ENCODE results near the gene FGGY.

FGGY gene

GRCh38 chr1:59484096-59484495 is 187.2 kb downstream of the FGGY start:
- no peak for TF ChIP-seq CTCF (IDR thresholded peaks at IDR 0.05; ENCODE audit: low read length, missing control alignments)
- H3K4me3 ChIP-seq (replicated peaks; ENCODE audit: low read depth, low read length), result no peak overlapping the region
- peak; percentile 86 for DNase-seq (ENCODE audit: low read depth)

- H3K4me3 ChIP-seq (replicated peaks; ENCODE audit: low read depth, low read length), result no peak overlapping the region
- DNase-seq (ENCODE audit: low read depth), result no peak
- TF ChIP-seq CTCF (IDR thresholded peaks at IDR 0.05; ENCODE audit: low read length, missing control alignments), result no peak
Measured at GRCh38 chr1:59485171-59485570, 188.3 kb downstream of the FGGY start.

GRCh38 chr1:59485949-59486348 is 189.1 kb downstream of the FGGY start:
- TF ChIP-seq CTCF (IDR thresholded peaks at IDR 0.05; ENCODE audit: low read length, missing control alignments), result no peak
- H3K4me3 ChIP-seq (replicated peaks; ENCODE audit: low read depth, low read length), result no peak overlapping the region
- DNase-seq (ENCODE audit: low read depth), result no peak

GRCh38 chr1:59486615-59487014 is 189.7 kb downstream of the FGGY start:
- TF ChIP-seq CTCF (IDR thresholded peaks at IDR 0.05; ENCODE audit: low read length, missing control alignments), result no peak
- H3K4me3 ChIP-seq (replicated peaks; ENCODE audit: low read depth, low read length), result no peak overlapping the region
- peak; percentile 25 for DNase-seq (ENCODE audit: low read depth)

- DNase-seq (ENCODE audit: low read depth), result peak; percentile 26
- TF ChIP-seq CTCF (IDR thresholded peaks at IDR 0.05; ENCODE audit: low read length, missing control alignments), result no peak
- H3K4me3 ChIP-seq (replicated peaks; ENCODE audit: low read depth, low read length), result no peak overlapping the region
Measured at GRCh38 chr1:59487335-59488031, 190.6 kb downstream of the FGGY start.

GRCh38 chr1:59492500-59492899 is 195.6 kb downstream of the FGGY start:
- H3K4me3 ChIP-seq (replicated peaks; ENCODE audit: low read depth, low read length), result no peak overlapping the region
- no peak for TF ChIP-seq CTCF (IDR thresholded peaks at IDR 0.05; ENCODE audit: low read length, missing control alignments)
- DNase-seq (ENCODE audit: low read depth), result no peak
